AG09309 (cell line): ENCODE measurements around the gene PLOD2.

ENCODE experiments used
- DNase-seq: peaks from one replicate; pipeline ENCODE4 v3.0.0-alpha.2; 2010; ENCODE audit warnings: low read depth
- H3K4me3 ChIP-seq: 2 replicates; pipeline ENCODE4 v1.5.1; 2011; ENCODE audit warnings: mild to moderate bottlenecking, low read depth, low read length, moderate library complexity; ENCODE audit not compliant: control insufficient read depth
- CTCF ChIP-seq: IDR thresholded peaks from 2 replicates; pipeline ENCODE4 v1.5.1; 2011; ENCODE audit warnings: mild to moderate bottlenecking, low read depth, low read length, inconsistent platforms; ENCODE audit not compliant: insufficient read depth, control insufficient read depth; ENCODE audit errors: missing control alignments

The PLOD2 gene

GRCh38 chr3:146164506-146164905 is 3.5 kb upstream of the PLOD2 start:
- no peak overlapping the region for H3K4me3 ChIP-seq
- DNase-seq, result no peak
- TF ChIP-seq CTCF, result no peak

GRCh38 chr3:146164071-146164470 is 3.1 kb upstream of the PLOD2 start:
- no peak overlapping the region for H3K4me3 ChIP-seq
- no peak for TF ChIP-seq CTCF
- no peak for DNase-seq

GRCh38 chr3:146163584-146163983 is 2.6 kb upstream of the PLOD2 start:
- H3K4me3 ChIP-seq, result no peak overlapping the region
- TF ChIP-seq CTCF, result no peak
- peak; percentile 96 for DNase-seq

- no peak for DNase-seq
- no peak for TF ChIP-seq CTCF
- no peak overlapping the region for H3K4me3 ChIP-seq
Observed at GRCh38 chr3:146162561-146162960, 1.6 kb upstream of the PLOD2 start.

- DNase-seq, result no peak
- peak overlapping the region; percentile 70 for H3K4me3 ChIP-seq
- no peak for TF ChIP-seq CTCF
Observed at GRCh38 chr3:146161663-146162002, 649 bp upstream of the PLOD2 start.

GRCh38 chr3:146160321-146160963 is 542 bp downstream of the PLOD2 start:
- peak; percentile 67 for TF ChIP-seq CTCF
- peak; percentile 38 for DNase-seq
- peak overlapping the region; percentile 70 for H3K4me3 ChIP-seq
